ENCODE results near the gene RAB4B.

RAB4B gene

GRCh38 chr19:40776932-40777644 is 959 bp upstream of the RAB4B start (continued):
- TF ChIP-seq ZNF132 (tag by site-specific recombination; IDR thresholded peaks at IDR 0.05; ENCODE audit: borderline replicate concordance) (no peak), MYNN (tag by site-specific recombination; IDR thresholded peaks at IDR 0.05; ENCODE audit: borderline replicate concordance) (0 out of 2 replicates have a peak, but pooled peaks have one; percentile 20), ZSCAN23 (tag by site-specific recombination; IDR thresholded peaks at IDR 0.05) (no peak), ZBTB20 (tag by site-specific recombination; IDR thresholded peaks at IDR 0.05) (no peak), IKZF3 (tag by site-specific recombination; IDR thresholded peaks at IDR 0.05) (no peak), ZNF18 (tag by site-specific recombination; IDR thresholded peaks at IDR 0.05) (no peak), ZNF155 (tag by site-specific recombination; IDR thresholded peaks at IDR 0.05) (no peak), ZNF311 (tag by site-specific recombination; IDR thresholded peaks at IDR 0.05; ENCODE audit: borderline replicate concordance) (no peak), ZNF121 (tag by site-specific recombination; IDR thresholded peaks at IDR 0.05) (peak; percentile 21; the same call in 1 of the 2 replicates), ZSCAN5A (tag by site-specific recombination; IDR thresholded peaks at IDR 0.05) (0 out of 2 replicates have a peak, but pooled peaks have one; percentile 28), ZBTB7A (tag by site-specific recombination; IDR thresholded peaks at IDR 0.05; ENCODE audit: low read depth) (no peak), ZNF133 (tag by site-specific recombination; IDR thresholded peaks at IDR 0.05) (no peak), ZNF157 (tag by site-specific recombination; IDR thresholded peaks at IDR 0.05) (no peak), MZF1 (tag by site-specific recombination; IDR thresholded peaks at IDR 0.05; ENCODE audit: borderline replicate concordance) (no peak), ZNF704 (tag by site-specific recombination; IDR thresholded peaks at IDR 0.05) (no peak), ZNF24 (tag by site-specific recombination; IDR thresholded peaks at IDR 0.05) (0 out of 2 replicates have a peak, but pooled peaks have one; percentile 21), ZSCAN4 (tag by site-specific recombination; IDR thresholded peaks at IDR 0.05) (no peak; the same call in 1 of the 2 replicates), ZNF677 (tag by site-specific recombination; IDR thresholded peaks at IDR 0.05) (no peak), ZNF768 (tag by site-specific recombination; IDR thresholded peaks at IDR 0.05) (no peak; the same call in 1 of the 2 replicates), ZNF585B (tag by site-specific recombination; IDR thresholded peaks at IDR 0.05) (no peak), ZSCAN18 (tag by site-specific recombination; IDR thresholded peaks at IDR 0.05) (no peak), ZNF16 (tag by site-specific recombination; IDR thresholded peaks at IDR 0.05; ENCODE audit: low read depth) (no peak), ZNF2 (tag by site-specific recombination; IDR thresholded peaks at IDR 0.05) (0 out of 2 replicates have a peak, but pooled peaks have one; percentile 25), ZBTB48 (tag by site-specific recombination; IDR thresholded peaks at IDR 0.05) (0 out of 2 replicates have a peak, but pooled peaks have one; percentile 25), ZNF792 (tag by site-specific recombination; IDR thresholded peaks at IDR 0.05) (peak; percentile 64; the same call in 1 of the 2 replicates), ZNF335 (tag by site-specific recombination; conservative IDR thresholded peaks at IDR 0.05) (no peak), ZFHX2 (tag by site-specific recombination; conservative IDR thresholded peaks at IDR 0.05) (no peak), ZNF433 (tag by site-specific recombination; IDR thresholded peaks at IDR 0.05; ENCODE audit: low read depth) (no peak), ZNF660 (tag by site-specific recombination; IDR thresholded peaks at IDR 0.05) (0 out of 2 replicates have a peak, but pooled peaks have one; percentile 12), ATF2 (tag by site-specific recombination; IDR thresholded peaks at IDR 0.05; ENCODE audit: low read depth) (no peak), ZNF580 (tag by site-specific recombination; IDR thresholded peaks at IDR 0.05) (peak; percentile 63; the same call in 1 of the 2 replicates), ZNF776 (tag by site-specific recombination; IDR thresholded peaks at IDR 0.05; ENCODE audit: borderline replicate concordance) (no peak)
